Spinal cord (tissue), 10 donors: ENCODE results near the gene PTPRN. TPM values are rescaled to one million over a fixed set of nuclear protein-coding genes. Genes with fewer than 3 reads are reported as not detected.
"Not testable (repeated sequence)": the region's sequence is repeated elsewhere in the genome, so short reads cannot be mapped to it uniquely, and the experiment has no call there.

Source experiments
- DNase-seq, 6 donors: peaks; one replicate each; pipeline versions ENCODE4 v3.0.0 to v3.0.0-alpha.2; 2013 to 2015; ENCODE audit warnings: low spot score in 6 of 6, low read depth in 4 of 6
- H3K27ac ChIP-seq: one replicate; pipeline ENCODE4 v1.5.1; 2013; ENCODE audit warnings: low read depth, low read length, control low read depth
- H3K27me3 ChIP-seq: one replicate; pipeline ENCODE4 v1.6.1; 2013; ENCODE audit warnings: low read length; ENCODE audit not compliant: control insufficient read depth, insufficient read depth
- H3K36me3 ChIP-seq: one replicate; pipeline ENCODE4 v1.6.1; 2013; ENCODE audit warnings: low read length; ENCODE audit not compliant: control insufficient read depth, insufficient read depth
- H3K4me1 ChIP-seq: one replicate; pipeline ENCODE4 v1.6.1; 2013; ENCODE audit warnings: low read length; ENCODE audit not compliant: control insufficient read depth, insufficient read depth
- H3K4me3 ChIP-seq: one replicate; pipeline ENCODE4 v1.5.1; 2013; ENCODE audit warnings: low read depth, low read length, control low read depth
- H3K9me3 ChIP-seq: one replicate; pipeline ENCODE4 v1.6.1; 2013; ENCODE audit warnings: low read length; ENCODE audit not compliant: control insufficient read depth, insufficient read depth
- WGBS: methylation state at CpG from one replicate; pipeline ENCODE4 v1.1.5; 2013; ENCODE audit warnings: missing lambda C conversion rate; ENCODE audit not compliant: insufficient coverage; 5-methylcytosine and 5-hydroxymethylcytosine counted together
- polyA plus RNA-seq, 2 donors: library from polyadenylated mRNA; unstranded; fragments of 120-200 nt; gene quantifications; one replicate each; pipeline ENCODE4 v1.2.1, GENCODE V29; 2013; ENCODE audit not compliant: insufficient read length in 2 of 2
- total RNA-seq, 2 donors: library from RNA; depleted of rRNA in 1 of 2; stranded (reverse); fragments of 120-200 nt in 1 of 2; fragments of >200 nt in 1 of 2; gene quantifications; one replicate each; pipeline versions ENCODE4 v1.2.3 to v1.2.4, GENCODE V29; 2013 to 2014
- donor health status: healthy.

PTPRN gene
- total and polyA plus RNA-seq, 4 donors = 12.6 to 88.1 (median 69.7) TPM

GRCh38 chr2:219289537-219290361 lies 19.5 kb downstream of the PTPRN start:
- 38% methylated on average over 10 of the region's 16 CpGs for WGBS
- H3K36me3 ChIP-seq = peaks cover 51% of the 10 kb centered on the region
- no peaks in the 10 kb centered on the region for H3K27me3 ChIP-seq
- H3K4me3 ChIP-seq = no peak overlapping the region
- H3K27ac ChIP-seq = peak overlapping the region; percentile 94
- H3K4me1 ChIP-seq = peaks cover 61% of the 10 kb centered on the region
- no peaks in the 10 kb centered on the region for H3K9me3 ChIP-seq
- peak in 3 of 6 donors; percentile 56 to 92 (median 57) for DNase-seq

- Histone ChIP-seq H3K27me3 (no peaks in the 10 kb centered on the region), H3K4me1 (peaks cover 59% of the 10 kb centered on the region), H3K36me3 (peaks cover 52% of the 10 kb centered on the region), H3K9me3 (no peaks in the 10 kb centered on the region), H3K4me3 (no peak overlapping the region), H3K27ac (peak overlapping the region; percentile 94)
- 60% methylated on average over 6 of the region's 6 CpGs for WGBS
- DNase-seq = no peak
These were observed 20.0 kb downstream of the PTPRN start for GRCh38 chr2:219289195-219289536.

GRCh38 chr2:219287580-219288265 lies 21.5 kb downstream of the PTPRN start:
- no peak overlapping the region for H3K27ac ChIP-seq
- WGBS = 84% methylated on average over 9 of the region's 10 CpGs
- DNase-seq = no peak
- H3K27me3 ChIP-seq = no peaks in the 10 kb centered on the region
- H3K4me1 ChIP-seq = peaks cover 59% of the 10 kb centered on the region
- peaks cover 62% of the 10 kb centered on the region for H3K36me3 ChIP-seq
- no peaks in the 10 kb centered on the region for H3K9me3 ChIP-seq
- no peak overlapping the region for H3K4me3 ChIP-seq

GRCh38 chr2:219287116-219287440 lies 22.1 kb downstream of the PTPRN start:
- Histone ChIP-seq H3K36me3 (peaks cover 64% of the 10 kb centered on the region), H3K4me1 (peaks cover 60% of the 10 kb centered on the region), H3K27ac (peak overlapping the region; percentile 76)
- 85% methylated on average over 4 of the region's 6 CpGs for WGBS
- not testable (repeated sequence) for H3K27me3 ChIP-seq, DNase-seq, H3K9me3 ChIP-seq, H3K4me3 ChIP-seq

- peak in 1 of 6 donors; percentile 32 for DNase-seq
These were observed 22.6 kb downstream of the PTPRN start for GRCh38 chr2:219286436-219287115.

GRCh38 chr2:219285894-219286425 lies 23.2 kb downstream of the PTPRN start:
- Histone ChIP-seq H3K4me1 (peaks cover 68% of the 10 kb centered on the region), H3K27ac (peak overlapping the region; percentile 76), H3K9me3 (no peaks in the 10 kb centered on the region), H3K27me3 (no peaks in the 10 kb centered on the region), H3K4me3 (no peak overlapping the region), H3K36me3 (peaks cover 75% of the 10 kb centered on the region)
- WGBS = 30% methylated on average over 9 of the region's 17 CpGs
- DNase-seq = peak in 2 of 6 donors; percentile 79 to 80

More at GRCh38 chr2:219286436-219287115, 22.6 kb downstream of the PTPRN start:
- WGBS = 76% methylated on average over 10 of the region's 12 CpGs
- Histone ChIP-seq H3K27ac (peak overlapping the region; percentile 76), H3K27me3 (no peaks in the 10 kb centered on the region), H3K4me1 (peaks cover 65% of the 10 kb centered on the region), H3K36me3 (peaks cover 69% of the 10 kb centered on the region), H3K4me3 (no peak overlapping the region), H3K9me3 (no peaks in the 10 kb centered on the region)

- peak overlapping the region; percentile 67 for H3K27ac ChIP-seq
- H3K4me1 ChIP-seq = peaks cover 68% of the 10 kb centered on the region
- no peak for DNase-seq
- H3K36me3 ChIP-seq = peaks cover 74% of the 10 kb centered on the region
- no peaks in the 10 kb centered on the region for H3K9me3 ChIP-seq
- WGBS = 83% methylated on average over 4 of the region's 12 CpGs
- no peaks in the 10 kb centered on the region for H3K27me3 ChIP-seq
- no peak overlapping the region for H3K4me3 ChIP-seq
These were observed 23.8 kb downstream of the PTPRN start for GRCh38 chr2:219285373-219285735.

GRCh38 chr2:219284501-219285372 lies 24.5 kb downstream of the PTPRN start:
- no peak for DNase-seq
- Histone ChIP-seq H3K27me3 (no peaks in the 10 kb centered on the region), H3K4me3 (no peak overlapping the region), H3K9me3 (no peaks in the 10 kb centered on the region), H3K36me3 (peaks cover 72% of the 10 kb centered on the region), H3K27ac (peak overlapping the region; percentile 67), H3K4me1 (peaks cover 68% of the 10 kb centered on the region)
- 88% methylated on average over 12 of the region's 16 CpGs for WGBS
